Hepatocyte (in vitro differentiated cells): ENCODE measurements around the gene CAMKK1. TPM values are rescaled to one million over a fixed set of nuclear protein-coding genes. Genes with fewer than 3 reads are reported as not detected.
"Not testable (repeated sequence)": the region's sequence is repeated elsewhere in the genome, so short reads cannot be mapped to it uniquely, and the experiment has no call there.

ENCODE experiments used
- DNase-seq: peaks from one replicate; pipeline ENCODE4 v3.0.0-alpha.2; 2016; ENCODE audit warnings: low spot score
- H2AFZ ChIP-seq: fragments of 200-600 bp; sonication (generic); 2 replicates; pipeline ENCODE4 v1.6.0; 2016; ENCODE audit warnings: antibody characterized with exemption, mild to moderate bottlenecking
- H3K27ac ChIP-seq: fragments of 200-600 bp; sonication (generic); 2 replicates; pipeline ENCODE4 v1.5.1; 2016; ENCODE audit warnings: mild to moderate bottlenecking
- H3K27me3 ChIP-seq: fragments of 200-600 bp; sonication (generic); 2 replicates; pipeline ENCODE4 v1.6.1; 2016
- H3K36me3 ChIP-seq: fragments of 200-600 bp; sonication (generic); replicated peaks from 2 replicates; pipeline ENCODE4 v1.5.1; 2016; ENCODE audit warnings: low read depth; ENCODE audit not compliant: insufficient read depth
- H3K4me1 ChIP-seq: fragments of 200-600 bp; sonication (generic); 2 replicates; pipeline ENCODE4 v1.5.1; 2016; ENCODE audit warnings: mild to moderate bottlenecking, moderate library complexity; ENCODE audit not compliant: insufficient read depth
- H3K4me2 ChIP-seq: fragments of 200-600 bp; sonication (generic); 2 replicates; pipeline ENCODE4 v1.6.0; 2016
- H3K4me3 ChIP-seq: fragments of 200-600 bp; sonication (generic); 2 replicates; pipeline ENCODE4 v1.5.1; 2016; ENCODE audit warnings: mild to moderate bottlenecking
- H3K79me2 ChIP-seq: fragments of 200-600 bp; sonication (generic); 2 replicates; pipeline ENCODE4 v1.6.0; 2017; ENCODE audit warnings: mild to moderate bottlenecking
- H3K9me2 ChIP-seq: fragments of 200-600 bp; sonication (generic); replicated peaks from 2 replicates; pipeline ENCODE4 v1.6.0; 2017; ENCODE audit warnings: mild to moderate bottlenecking; ENCODE audit not compliant: insufficient read depth
- H3K9me3 ChIP-seq: fragments of 200-600 bp; sonication (generic); 2 replicates; pipeline ENCODE4 v1.5.1; 2016; ENCODE audit warnings: low read depth, mild to moderate bottlenecking
- H4K20me1 ChIP-seq: fragments of 200-600 bp; sonication (generic); 2 replicates; pipeline ENCODE4 v1.6.0; 2016; ENCODE audit warnings: mild to moderate bottlenecking; ENCODE audit not compliant: insufficient read depth, poor library complexity, severe bottlenecking
- EZH2 ChIP-seq: fragments of 200-600 bp; sonication (generic); IDR thresholded peaks from 2 replicates; pipeline ENCODE4 v1.6.1; 2016; ENCODE audit warnings: antibody characterized with exemption, mild to moderate bottlenecking, borderline replicate concordance
- EZH2phosphoT487 ChIP-seq: fragments of 200-600 bp; sonication (generic); IDR thresholded peaks from one replicate; pipeline ENCODE4 v1.6.1; 2018; ENCODE audit warnings: antibody characterized with exemption, mild to moderate bottlenecking, low read depth, moderate library complexity; ENCODE audit not compliant: unreplicated experiment, severe bottlenecking
- WGBS: methylation state at CpG from one replicate; pipeline ENCODE4 v1.1.6; 2016; ENCODE audit warnings: low lambda C conversion rate; ENCODE audit errors: missing lambda C conversion rate; 5-methylcytosine and 5-hydroxymethylcytosine counted together
- polyA plus RNA-seq: library from polyadenylated mRNA; unstranded; fragments of >200 nt; fragmentation: Nextera tagmentation; extraction: Ambion mirVana; gene quantifications from 2 replicates; pipeline ENCODE4 v1.2.1, GENCODE V29; 2016
- total RNA-seq: library from RNA; depleted of rRNA; stranded (reverse); fragments of >200 nt; gene quantifications from 2 replicates; pipeline ENCODE4 v1.2.3, GENCODE V29; 2014
- TF ChIP-seq, protein P1 (sequence below): fragments of 200-600 bp; sonication (generic); IDR thresholded peaks from 2 replicates; pipeline ENCODE4 v1.5.1; 2016; ENCODE audit warnings: antibody characterized with exemption, mild to moderate bottlenecking; ENCODE audit not compliant: poor library complexity

The CAMKK1 gene
- total and polyA plus RNA-seq, 2 experiments from 2014 or later = 4.4 to 5.1 TPM

DNA sequence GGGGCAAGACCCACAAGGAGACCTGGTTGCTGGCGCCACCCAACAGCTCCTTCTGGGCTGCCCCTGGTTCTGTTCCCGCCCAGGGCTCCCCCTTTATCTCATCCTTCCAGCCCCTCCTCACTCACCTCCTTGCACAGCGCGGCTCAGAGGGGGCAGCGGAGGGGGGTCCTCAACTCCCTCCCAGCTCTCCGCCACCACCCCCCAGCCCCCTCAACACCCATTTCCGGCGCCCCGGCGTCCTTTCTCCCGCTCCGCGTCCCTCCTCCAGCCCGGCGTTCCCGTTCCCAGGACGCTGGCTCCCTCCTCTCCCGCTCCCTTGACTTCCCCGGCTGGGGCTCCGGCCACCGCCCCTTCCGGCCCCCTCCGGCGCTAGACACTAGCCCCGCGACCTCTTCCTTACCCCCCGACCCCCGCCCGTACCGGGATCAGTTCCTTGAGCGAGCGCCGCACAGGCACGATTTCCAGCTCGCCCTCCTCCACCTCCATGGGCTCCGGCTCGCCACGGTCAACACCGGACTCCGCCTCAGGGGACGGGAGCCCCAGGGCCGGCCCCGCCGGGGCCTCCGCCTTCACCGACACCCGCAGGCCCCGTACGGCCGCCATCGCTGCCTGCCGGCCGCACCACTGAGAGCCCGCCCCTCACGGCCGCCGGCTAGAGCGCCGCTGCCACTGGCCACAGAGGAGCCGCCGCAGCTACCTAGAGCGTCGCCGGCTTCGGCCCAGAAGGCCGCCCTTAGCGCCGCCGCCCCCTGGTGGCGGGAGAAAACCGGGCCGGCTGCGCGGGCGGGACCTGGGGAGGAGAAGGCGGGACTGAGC is 47.0 kb downstream of the CAMKK1 start, which contains the start of gene NCBP3:
Gene NCBP3 (minus strand): TSS at position 626 of the 816 bp plus-strand sequence. CDS start 23 bp downstream, at position 603.
- H3K36me3 ChIP-seq = no peaks in the 10 kb centered on the region
- H2AFZ ChIP-seq = peak within 1 kb of the TSS; percentile 95
- H3K27ac ChIP-seq = peak within 1 kb of the TSS; percentile 98
- H3K9me2 ChIP-seq = no peaks in the 10 kb centered on the region
- no peaks in the 10 kb centered on the region for H3K27me3 ChIP-seq
- peak; percentile 96 for DNase-seq
- peak within 1 kb of the TSS; percentile 92 for H3K4me2 ChIP-seq
- peak within 1 kb of the TSS; percentile 86 for H3K4me3 ChIP-seq
- WGBS = 1% methylated on average over 33 of the region's 76 CpGs
- no peaks in the 10 kb centered on the region for H4K20me1 ChIP-seq
- peaks cover 5% of the 10 kb centered on the region for H3K4me1 ChIP-seq
- TF ChIP-seq EZH2phosphoT487 (no peak), EZH2 (no peak)
- TF ChIP-seq, protein P1, sequence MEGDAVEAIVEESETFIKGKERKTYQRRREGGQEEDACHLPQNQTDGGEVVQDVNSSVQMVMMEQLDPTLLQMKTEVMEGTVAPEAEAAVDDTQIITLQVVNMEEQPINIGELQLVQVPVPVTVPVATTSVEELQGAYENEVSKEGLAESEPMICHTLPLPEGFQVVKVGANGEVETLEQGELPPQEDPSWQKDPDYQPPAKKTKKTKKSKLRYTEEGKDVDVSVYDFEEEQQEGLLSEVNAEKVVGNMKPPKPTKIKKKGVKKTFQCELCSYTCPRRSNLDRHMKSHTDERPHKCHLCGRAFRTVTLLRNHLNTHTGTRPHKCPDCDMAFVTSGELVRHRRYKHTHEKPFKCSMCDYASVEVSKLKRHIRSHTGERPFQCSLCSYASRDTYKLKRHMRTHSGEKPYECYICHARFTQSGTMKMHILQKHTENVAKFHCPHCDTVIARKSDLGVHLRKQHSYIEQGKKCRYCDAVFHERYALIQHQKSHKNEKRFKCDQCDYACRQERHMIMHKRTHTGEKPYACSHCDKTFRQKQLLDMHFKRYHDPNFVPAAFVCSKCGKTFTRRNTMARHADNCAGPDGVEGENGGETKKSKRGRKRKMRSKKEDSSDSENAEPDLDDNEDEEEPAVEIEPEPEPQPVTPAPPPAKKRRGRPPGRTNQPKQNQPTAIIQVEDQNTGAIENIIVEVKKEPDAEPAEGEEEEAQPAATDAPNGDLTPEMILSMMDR = peak; percentile 99
- no peaks in the 10 kb centered on the region for H3K9me3 ChIP-seq
- peaks cover 51% of the 10 kb centered on the region for H3K79me2 ChIP-seq

DNA sequence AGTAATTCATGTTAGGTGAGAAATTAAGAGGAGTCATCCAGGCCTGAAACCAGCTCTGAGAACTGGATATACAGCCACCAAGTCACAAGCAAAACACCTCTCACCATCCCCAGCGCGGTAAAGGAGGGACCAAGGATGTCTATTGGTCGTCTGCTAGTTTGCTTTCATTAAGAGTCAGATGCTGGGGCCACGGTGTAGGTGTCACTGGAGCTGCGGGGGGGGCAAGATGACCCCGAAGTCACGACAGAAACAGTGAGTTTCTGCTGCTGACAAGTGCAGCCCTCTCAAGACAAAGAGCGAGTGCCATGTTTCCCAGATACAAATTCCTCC is 47.6 kb downstream of the CAMKK1 start:
- TF ChIP-seq EZH2 = no peak
- 0% methylated on average over 8 of the region's 8 CpGs for WGBS
- Histone ChIP-seq H3K27me3 (no peaks in the 10 kb centered on the region), H2AFZ (peak overlapping the region; percentile 95), H3K79me2 (peaks cover 56% of the 10 kb centered on the region), H3K4me1 (peaks cover 5% of the 10 kb centered on the region), H3K9me3 (no peaks in the 10 kb centered on the region), H4K20me1 (no peaks in the 10 kb centered on the region), H3K4me3 (peak overlapping the region; percentile 86), H3K9me2 (no peaks in the 10 kb centered on the region), H3K36me3 (no peaks in the 10 kb centered on the region), H3K4me2 (peak overlapping the region; percentile 92), H3K27ac (peak overlapping the region; percentile 98)
- DNase-seq = peak; percentile 30

DNA sequence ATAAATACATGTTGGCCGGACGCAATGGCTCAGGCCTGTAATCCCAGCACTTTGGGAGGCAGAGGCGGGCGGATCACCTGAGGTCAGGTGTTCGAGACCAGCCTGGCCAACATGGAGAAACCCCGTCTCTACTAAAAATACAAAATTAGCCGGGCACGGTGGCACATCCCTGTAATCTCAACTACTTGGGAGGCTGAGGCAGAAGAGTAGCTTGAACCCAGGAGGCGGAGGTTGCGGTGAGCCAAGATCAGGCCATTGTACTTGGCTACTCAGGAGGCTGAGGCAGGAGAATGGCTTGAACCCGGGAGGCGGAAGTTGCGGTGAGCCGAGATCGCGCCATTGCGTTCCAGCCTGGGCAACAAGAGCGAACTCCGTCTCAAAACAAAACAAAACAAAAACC is 48.3 kb downstream of the CAMKK1 start:
- peak overlapping the region; percentile 86 for H3K4me3 ChIP-seq
- H3K79me2 ChIP-seq = peaks cover 63% of the 10 kb centered on the region

DNA sequence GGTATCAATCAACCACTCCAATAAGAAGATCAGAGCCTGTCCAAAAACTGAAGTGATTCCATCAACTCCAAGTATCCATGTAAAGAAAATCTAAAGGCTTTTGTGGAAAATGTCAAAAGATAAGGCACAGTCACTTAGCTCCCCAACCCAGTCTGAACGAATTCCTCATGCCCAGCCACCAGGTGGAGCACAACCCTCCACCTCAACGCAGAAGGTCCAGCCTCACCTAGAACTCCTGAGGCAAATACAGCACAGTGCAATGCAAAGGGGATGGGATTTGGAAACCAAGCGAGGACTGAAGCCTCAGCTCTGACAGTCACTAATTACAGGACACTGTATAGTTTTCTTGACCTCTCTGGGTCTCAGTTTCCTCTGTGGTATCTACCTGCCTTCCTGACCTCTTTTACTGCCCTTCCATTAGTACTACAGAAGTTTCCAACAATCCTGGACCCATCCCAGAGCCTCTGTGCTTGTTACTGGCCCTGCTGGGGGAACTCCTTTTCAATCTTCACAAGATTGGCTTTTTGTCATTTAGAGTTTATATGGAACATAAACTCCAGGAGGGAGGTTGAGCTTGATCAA is 48.8 kb downstream of the CAMKK1 start:
- Histone ChIP-seq H3K79me2 (peaks cover 69% of the 10 kb centered on the region), H3K4me3 (no peak overlapping the region), H3K9me3 (no peaks in the 10 kb centered on the region), H3K4me1 (peaks cover 5% of the 10 kb centered on the region), H4K20me1 (no peaks in the 10 kb centered on the region), H3K9me2 (no peaks in the 10 kb centered on the region), H2AFZ (no peak overlapping the region), H3K27me3 (no peaks in the 10 kb centered on the region), H3K4me2 (peak overlapping the region; percentile 92), H3K27ac (no peak overlapping the region), H3K36me3 (peaks cover 3% of the 10 kb centered on the region)
- DNase-seq = peak; percentile 63
- 43% methylated on average over 3 of the region's 3 CpGs for WGBS
- TF ChIP-seq EZH2phosphoT487 = no peak
- TF ChIP-seq EZH2 = no peak
- TF ChIP-seq, protein P1 = peak; percentile 51

More for the DNA sequence above, 48.3 kb downstream of the CAMKK1 start:
- H4K20me1 ChIP-seq, H3K4me1 ChIP-seq, DNase-seq, H3K9me2 ChIP-seq, H2AFZ ChIP-seq, H3K27me3 ChIP-seq, H3K27ac ChIP-seq, H3K36me3 ChIP-seq, H3K9me3 ChIP-seq: not testable (repeated sequence)
- WGBS = 95% methylated on average over 19 of the region's 19 CpGs
- peak overlapping the region; percentile 92 for H3K4me2 ChIP-seq
